ENCODE data around the gene SORCS2. TPM values are rescaled to one million over a fixed set of nuclear protein-coding genes. Genes with fewer than 3 reads are reported as not detected.

SORCS2 gene
- total and polyA plus RNA-seq, 2 of the 8 experiments (the other 6 are each of a cell fraction or from before 2014, with no cell fraction given) = 0.36 to 1.8 TPM

GRCh38 chr4:7372673-7373072, 180.3 kb downstream of the SORCS2 start:
- no peak overlapping the region for H2AFZ ChIP-seq (ENCODE audit: low read length)
- no peak overlapping the region for H2BK5ac ChIP-seq (ENCODE audit: low read depth, low read length)
- no peak overlapping the region for H3K4me2 ChIP-seq (ENCODE audit: insufficient read depth in 1 of 2, low read depth in 2 of 2, low read length in 2 of 2)
- no peak overlapping the region for H4K91ac ChIP-seq (replicated peaks; ENCODE audit: insufficient read length, low read length)
- H3K4me3 ChIP-seq (ENCODE audit: extremely low read depth in 1 of 4, insufficient read depth in 2 of 4, low read depth in 3 of 4, low read length in 4 of 4) = no peak overlapping the region
- no peak overlapping the region for H2BK120ac ChIP-seq (replicated peaks; ENCODE audit: low read depth, low read length)
- no peak overlapping the region for H3K56ac ChIP-seq (replicated peaks; ENCODE audit: insufficient read length, low read depth, low read length)
- H3K79me2 ChIP-seq (ENCODE audit: control insufficient read depth in 1 of 2, insufficient read depth in 2 of 2, low read length in 2 of 2) = no peaks in the 10 kb centered on the region
- no peaks in the 10 kb centered on the region for H3K9me3 ChIP-seq (ENCODE audit: insufficient read depth in 2 of 2, low read depth in 1 of 2, low read length in 1 of 2)
- H3K23me2 ChIP-seq (ENCODE audit: low read depth, low read length) = no peaks in the 10 kb centered on the region
- no peak overlapping the region for H3K23ac ChIP-seq (ENCODE audit: insufficient read length)
- ChIA-PET CTCF (ENCODE audit: partially characterized antibody) (no interaction called here), POLR2A (ENCODE audit: partially characterized antibody) (no interaction called here)
- H2BK15ac ChIP-seq (ENCODE audit: low read length) = no peak overlapping the region
- no peak overlapping the region for H3K14ac ChIP-seq (ENCODE audit: insufficient read length)
- DNase-seq (ENCODE audit: low read depth in 1 of 2, low spot score in 2 of 2) (no peak), FAIRE-seq (no peak)
- no peak overlapping the region for H3K27ac ChIP-seq (ENCODE audit: low read depth, low read length)
- H2AK5ac ChIP-seq (ENCODE audit: low read depth, low read length) = no peak overlapping the region
- H2BK20ac ChIP-seq (ENCODE audit: low read length) = no peak overlapping the region
- H4K20me1 ChIP-seq (replicated peaks in 1 of 2; ENCODE audit: control insufficient read depth in 1 of 2, insufficient read depth in 2 of 2, low read length in 2 of 2) = peaks cover 0 to 2% of the 10 kb centered on the region in 2 experiments
- no peaks in the 10 kb centered on the region for H3K27me3 ChIP-seq (replicated peaks in 1 of 4; ENCODE audit: control insufficient read depth in 3 of 4, extremely low read depth in 1 of 4, insufficient read depth in 3 of 4, low read length in 3 of 4)
- no peak overlapping the region for H2BK12ac ChIP-seq (ENCODE audit: low read depth, low read length)
- 90% methylated on average over 13 of the region's 13 CpGs; no CpG with 5 or more reads in 1 of the 2 experiments for WGBS, 2 experiments (ENCODE audit: extremely low coverage in 1 of 2, insufficient coverage in 1 of 2, insufficient read length in 1 of 2, insufficient replicate concordance in 2 of 2, low coverage in 1 of 2, low lambda C conversion rate in 2 of 2, missing lambda C conversion rate in 1 of 2)
- H3K79me1 ChIP-seq (ENCODE audit: low read depth, low read length) = no peaks in the 10 kb centered on the region
- no peak overlapping the region for H4K8ac ChIP-seq (ENCODE audit: extremely low read depth, insufficient read depth, low read length)
- no peaks in the 10 kb centered on the region for H3K4me1 ChIP-seq (replicated peaks in 1 of 4; ENCODE audit: control insufficient read depth in 3 of 4, insufficient read depth in 4 of 4, low read length in 3 of 4)
- H3K9ac ChIP-seq (replicated peaks in 1 of 4; ENCODE audit: extremely low read depth in 1 of 4, low read depth in 3 of 4, low read length in 3 of 4) = no peak overlapping the region
- no peak overlapping the region for H3K4ac ChIP-seq (replicated peaks; ENCODE audit: insufficient read length, low read depth, low read length)
- H4K5ac ChIP-seq (ENCODE audit: insufficient read length, low read depth, low read length) = no peak overlapping the region
- H3K36me3 ChIP-seq (ENCODE audit: control insufficient read depth in 2 of 4, insufficient read depth in 4 of 4, low read length in 3 of 4) = no peaks in the 10 kb centered on the region; a peak in 2 of 8 replicates
- no peak overlapping the region for H3K18ac ChIP-seq (ENCODE audit: extremely low read depth, low read length)
- no peak for TF ChIP-seq SP2 (IDR thresholded peaks at IDR 0.05; ENCODE audit: low read length)
- TF ChIP-seq HDAC2 (IDR thresholded peaks at IDR 0.05; ENCODE audit: borderline replicate concordance in 1 of 2, low read depth in 2 of 2, low read length in 2 of 2) = no peak
- no peak for TF ChIP-seq RAD21 (IDR thresholded peaks at IDR 0.05 in 1 of 2, conservative IDR thresholded peaks at IDR 0.05 in 1 of 2; ENCODE audit: low read depth in 2 of 2, low read length in 2 of 2)
- TF ChIP-seq SIX5 (IDR thresholded peaks at IDR 0.05; ENCODE audit: low read depth, low read length) = no peak
- TF ChIP-seq POLR2A (IDR thresholded peaks at IDR 0.05; ENCODE audit: control extremely low read depth in 1 of 2, low read depth in 2 of 2, low read length in 2 of 2) = no peak
- no peak for TF ChIP-seq GTF2F1 (IDR thresholded peaks at IDR 0.05; ENCODE audit: borderline replicate concordance, low read depth, low read length)
- TF ChIP-seq MAX (IDR thresholded peaks at IDR 0.05) = no peak
- TF ChIP-seq CHD2 (IDR thresholded peaks at IDR 0.05; ENCODE audit: low read length) = no peak
- TF ChIP-seq CREB1 (IDR thresholded peaks at IDR 0.05) = no peak
